OCI-M1 (cell line): ENCODE measurements around the gene GRK1.

Experiments
- DNase-seq: peaks from one replicate; lab custom pipeline; 2025; lab: John Stamatoyannopoulos, UW

Gene GRK1

DNA sequence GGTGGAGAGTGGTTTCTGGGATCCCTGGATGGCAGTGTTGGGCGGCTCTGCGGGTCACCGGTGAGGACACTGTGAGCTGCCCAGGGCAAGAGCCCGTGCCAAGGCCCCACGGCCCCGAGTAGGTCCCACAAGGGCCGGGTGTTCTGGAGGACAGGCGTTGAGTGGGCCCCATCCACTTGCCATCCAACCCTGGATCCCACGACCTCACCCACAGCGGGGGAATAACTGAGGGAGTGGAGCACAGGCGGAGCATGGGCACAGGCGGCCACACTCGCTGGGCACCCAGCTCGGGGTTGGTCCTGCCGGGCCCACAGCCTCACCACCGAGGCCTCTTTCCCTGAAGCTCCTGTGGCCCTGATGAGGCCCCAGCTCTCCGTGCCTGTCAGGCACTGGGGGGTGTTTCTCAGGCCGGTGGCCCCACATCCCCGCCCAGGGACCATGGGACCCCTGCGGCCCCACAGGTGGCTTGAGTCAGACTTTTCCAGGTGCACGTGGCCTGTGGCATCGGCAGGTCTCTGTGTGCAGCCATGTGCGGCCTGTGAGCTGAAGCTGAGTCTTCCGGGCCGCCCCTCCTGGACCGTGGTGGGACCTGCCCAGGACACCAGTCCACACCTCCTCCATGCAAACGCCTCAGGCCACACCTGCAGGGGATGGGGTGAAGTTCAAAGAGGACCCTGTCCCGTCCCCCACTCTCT lies 108.6 kb downstream of the GRK1 start:
- DNase-seq: no peak

DNA sequence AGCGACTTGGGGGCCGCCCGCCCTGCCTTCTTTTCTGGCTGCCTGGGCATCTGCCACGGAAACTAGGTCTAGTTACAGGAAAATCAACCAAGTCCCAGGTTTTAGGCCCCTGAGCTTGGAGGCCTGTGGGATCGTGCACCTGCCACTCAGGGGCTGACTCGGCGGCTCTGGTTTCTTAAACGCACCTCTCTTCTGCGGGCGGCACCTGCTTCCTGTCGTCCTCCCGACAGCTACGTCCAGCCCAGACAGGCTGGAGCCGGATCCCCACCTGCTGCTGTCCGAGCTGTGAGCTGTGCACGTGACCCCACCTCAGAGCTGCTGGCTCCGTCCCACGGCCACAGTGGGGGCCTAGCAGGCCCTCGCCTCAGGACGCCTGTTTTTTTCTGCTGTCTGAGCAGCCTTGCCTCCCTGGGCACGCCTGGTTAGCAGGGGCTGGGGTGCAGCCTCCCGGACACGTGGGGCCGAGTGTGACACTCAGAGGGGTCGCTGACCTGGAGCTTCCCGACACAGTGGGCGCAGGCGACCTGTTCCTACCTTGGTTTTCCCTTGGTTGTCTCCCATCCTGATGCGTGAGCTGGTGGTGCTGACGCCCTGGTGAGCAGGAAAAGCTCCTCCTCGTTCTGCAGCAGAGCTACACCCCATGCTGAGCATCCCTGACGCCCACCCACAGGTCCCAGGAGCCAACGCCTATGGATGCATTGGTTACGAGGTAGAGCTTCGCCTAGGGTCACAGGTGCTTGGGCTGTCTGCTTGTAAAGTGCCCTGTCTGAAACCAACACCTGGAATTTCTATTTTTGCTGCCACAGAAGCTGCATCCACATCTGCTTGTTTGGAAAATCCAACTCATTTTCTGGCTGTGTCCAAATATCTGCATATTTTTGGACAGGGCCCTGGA lies 109.5 kb downstream of the GRK1 start:
- DNase-seq: no peak

DNA sequence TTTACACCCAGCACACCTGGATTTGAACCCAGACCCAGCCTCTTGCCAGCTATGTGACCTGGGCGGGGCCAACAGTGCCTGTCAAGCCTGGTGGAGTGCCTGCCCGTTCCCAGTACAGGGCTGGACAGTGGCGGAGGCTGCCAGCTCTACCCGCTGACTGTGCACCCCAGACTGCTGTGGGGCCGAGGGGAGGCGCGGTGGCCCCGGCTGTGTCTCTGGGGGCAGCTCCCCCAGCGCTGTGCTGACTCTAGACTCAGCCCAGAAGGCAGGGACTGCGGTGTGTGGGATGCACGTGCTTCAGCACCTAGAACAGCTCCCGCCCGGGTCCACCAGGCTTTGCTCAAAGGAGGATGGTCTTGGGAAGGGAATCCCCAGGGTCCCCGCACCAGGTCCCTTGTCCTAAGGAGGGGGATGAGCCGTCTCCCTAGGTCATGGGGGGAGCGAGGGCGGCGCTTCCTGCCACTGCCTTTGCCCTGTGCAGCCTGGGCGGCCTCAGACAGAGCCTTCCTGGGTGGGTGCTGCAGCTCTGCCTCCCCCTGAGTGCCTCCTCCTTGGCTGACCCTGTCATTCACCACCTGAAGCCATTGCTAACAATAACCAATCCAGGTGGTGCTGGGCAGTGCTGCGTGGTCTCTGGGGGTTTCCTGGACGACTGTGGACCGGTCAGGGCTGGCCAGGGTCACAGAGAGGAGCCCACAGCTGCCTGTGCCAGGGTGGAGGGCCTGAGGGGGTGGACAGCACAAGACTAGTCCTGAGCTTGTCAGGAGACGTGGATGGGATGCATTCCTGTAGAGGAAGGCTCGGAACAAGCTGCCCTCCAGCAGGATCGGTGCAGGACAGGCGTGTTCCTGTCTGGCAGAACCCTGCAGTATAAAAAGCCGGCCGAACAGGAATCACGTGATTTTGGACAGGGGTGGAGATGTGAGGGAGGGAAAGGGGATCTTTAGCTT lies 110.6 kb downstream of the GRK1 start:
- DNase-seq: peak; percentile 14

DNA sequence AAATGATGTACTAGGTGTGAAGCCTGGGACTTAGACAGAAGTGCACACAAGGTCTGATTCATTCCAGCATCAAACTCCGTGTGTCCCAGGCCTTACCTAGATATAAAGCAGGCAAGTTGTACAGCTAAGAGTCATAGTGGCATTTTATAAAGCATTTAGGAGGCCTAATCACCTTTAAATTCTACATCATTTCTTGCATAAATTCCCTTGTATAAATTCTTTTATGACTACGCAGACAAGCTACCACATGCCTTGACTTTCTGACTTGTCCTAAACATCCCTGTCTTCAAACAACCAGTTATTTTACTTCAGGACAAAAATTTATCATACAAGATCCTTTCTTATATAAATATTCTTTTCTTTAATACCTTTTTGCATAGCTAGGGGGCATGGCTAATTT lies 114.6 kb downstream of the GRK1 start:
- DNase-seq: no peak

DNA sequence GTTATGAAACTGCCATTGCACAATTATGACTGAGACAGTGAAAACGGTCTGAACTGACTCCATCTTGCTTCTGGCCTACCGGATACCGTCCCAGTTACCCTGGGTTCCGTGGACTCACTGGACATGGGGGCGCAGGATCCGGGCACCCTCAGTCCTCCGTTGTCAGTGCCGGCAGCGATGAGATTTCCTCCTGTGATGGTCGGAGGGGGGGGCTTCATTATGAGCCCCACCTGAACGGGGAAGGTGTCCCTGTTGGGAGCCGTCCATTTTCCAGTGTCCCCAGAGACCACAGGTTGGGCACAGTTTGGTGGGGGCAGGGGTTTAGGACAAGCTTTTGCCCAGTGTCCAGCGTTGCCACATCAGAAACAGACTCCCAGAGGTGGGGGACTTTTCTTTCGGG lies 115.5 kb downstream of the GRK1 start:
- no peak for DNase-seq

DNA sequence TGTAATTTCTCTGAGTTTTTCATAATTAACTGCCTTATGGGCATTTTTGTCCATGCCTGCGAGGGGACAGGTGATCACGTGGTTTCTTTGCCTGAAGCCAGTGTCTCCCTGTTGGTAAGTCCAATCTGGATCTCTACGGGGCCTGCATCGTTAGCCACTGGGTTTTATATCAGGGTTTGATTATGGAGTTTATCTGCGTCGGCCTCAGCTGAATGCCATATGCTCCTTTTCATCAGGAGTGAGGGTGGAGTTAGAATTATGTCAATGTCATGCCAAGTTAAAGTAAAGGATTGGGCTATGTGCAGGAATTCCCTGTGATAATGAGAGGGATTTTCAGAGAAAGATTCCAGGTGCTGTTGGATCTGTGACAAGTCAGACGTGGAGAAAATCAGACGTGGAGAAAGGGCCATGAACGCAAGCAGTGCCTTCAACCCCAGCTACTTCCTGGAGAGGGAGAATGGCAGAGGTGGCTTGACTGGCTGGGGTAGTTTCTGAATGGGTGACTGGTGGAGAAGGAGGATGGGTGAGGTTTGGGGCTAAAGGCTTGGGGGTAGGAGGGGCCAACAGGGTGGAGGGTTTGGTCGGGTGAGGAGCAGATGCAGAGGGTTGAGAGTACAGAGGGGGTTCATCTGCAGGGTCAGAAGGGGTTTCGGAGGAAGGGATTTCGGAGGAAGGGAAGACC lies 116.3 kb downstream of the GRK1 start:
- no peak for DNase-seq

DNA sequence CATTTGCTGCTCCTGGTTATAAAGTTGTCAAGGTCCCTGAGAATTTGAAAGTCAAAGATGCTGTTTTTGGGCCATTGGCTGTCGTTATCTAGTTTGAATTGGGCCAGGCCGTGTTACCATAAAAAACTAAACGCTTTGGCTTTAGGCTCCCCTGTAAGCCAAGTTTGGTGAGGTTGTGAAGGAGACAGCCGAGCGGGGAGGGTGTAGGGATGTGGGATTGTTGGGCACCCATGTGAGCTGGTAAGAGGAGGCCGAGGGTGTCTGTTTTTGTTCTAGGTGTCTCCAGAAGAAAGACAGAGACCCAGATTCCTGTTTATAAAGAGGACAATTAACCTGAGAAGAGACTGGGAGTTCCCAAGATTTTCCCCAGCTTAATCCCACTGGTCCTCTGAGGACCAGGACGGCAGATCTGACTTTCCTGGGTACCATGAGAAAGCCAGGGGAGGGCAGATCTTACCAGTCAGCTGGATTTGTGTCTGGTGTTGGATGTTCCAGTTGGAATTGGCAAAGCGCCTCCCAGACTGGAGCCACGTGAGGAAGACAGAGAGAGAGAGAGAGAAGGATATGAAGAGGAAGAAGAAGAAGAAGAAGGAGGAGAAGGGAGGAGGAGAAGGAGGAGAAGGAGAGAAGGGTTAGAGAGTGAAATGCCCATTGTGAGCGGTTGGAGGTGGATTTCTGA lies 117.1 kb downstream of the GRK1 start:
- no peak for DNase-seq

DNA sequence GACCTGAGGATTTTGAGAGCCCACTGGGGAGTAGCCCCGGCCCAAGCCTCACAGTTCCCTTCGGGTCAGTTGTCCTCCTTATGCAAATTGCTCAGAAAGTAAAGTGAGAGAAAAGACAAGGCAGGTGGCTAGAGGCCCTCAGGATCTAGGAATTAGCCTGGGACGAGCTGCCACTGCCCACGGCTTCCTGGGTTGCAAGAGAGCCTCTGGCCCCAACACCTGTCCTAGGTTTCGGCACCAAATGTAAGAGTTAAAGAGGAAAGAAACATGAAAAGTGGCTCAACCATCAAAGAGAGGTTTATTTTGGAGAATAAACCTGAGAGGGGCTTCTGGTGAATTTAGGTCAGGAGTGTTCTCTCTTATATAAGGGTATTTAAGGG lies 117.6 kb downstream of the GRK1 start:
- no peak for DNase-seq

DNA sequence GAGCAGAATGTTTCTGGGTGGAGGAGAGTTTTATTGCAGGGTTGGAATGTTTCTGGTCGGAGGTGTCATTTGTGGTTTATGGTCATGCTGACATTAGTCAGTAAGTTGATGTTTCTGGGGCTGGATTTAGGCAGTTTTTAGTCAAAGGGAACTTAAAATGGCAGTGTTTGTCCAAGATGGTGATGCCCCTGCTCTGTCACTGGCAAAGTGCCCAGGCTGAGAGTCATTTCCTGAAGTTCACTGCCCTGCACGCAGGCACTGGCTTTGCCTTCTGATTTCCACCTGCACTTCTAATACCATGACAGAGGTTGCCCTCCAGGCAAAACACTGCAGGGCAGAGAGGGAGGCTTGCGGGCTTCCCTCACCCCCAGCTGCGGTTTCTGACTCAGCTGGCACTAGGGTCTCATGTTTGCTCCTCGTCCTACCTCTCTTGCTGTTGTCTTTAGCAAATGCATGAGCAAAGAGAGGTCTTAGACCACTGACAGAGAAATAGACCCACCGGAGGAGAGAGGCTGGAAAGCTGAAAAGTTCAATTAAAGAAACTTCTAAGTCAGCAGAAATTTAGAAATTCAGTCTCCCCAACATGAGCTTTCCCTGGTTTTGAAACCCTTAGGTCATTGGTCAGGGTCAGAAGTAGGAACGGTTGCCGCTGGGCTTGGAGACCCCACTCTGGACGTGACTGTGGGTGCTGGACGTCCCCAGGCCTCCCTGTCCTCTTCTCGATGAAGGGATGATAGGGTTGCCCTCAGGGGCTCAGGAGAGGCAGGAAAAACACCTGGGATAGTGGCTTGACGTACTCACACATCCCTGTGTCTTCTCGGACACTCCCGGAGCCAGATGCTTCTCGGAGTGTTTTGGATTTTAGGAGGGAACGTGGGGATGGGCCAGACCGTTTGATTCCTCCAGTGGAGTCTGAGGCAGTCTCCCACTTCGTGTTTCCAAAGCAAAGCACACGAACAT lies 118.3 kb downstream of the GRK1 start:
- DNase-seq: no peak

DNA sequence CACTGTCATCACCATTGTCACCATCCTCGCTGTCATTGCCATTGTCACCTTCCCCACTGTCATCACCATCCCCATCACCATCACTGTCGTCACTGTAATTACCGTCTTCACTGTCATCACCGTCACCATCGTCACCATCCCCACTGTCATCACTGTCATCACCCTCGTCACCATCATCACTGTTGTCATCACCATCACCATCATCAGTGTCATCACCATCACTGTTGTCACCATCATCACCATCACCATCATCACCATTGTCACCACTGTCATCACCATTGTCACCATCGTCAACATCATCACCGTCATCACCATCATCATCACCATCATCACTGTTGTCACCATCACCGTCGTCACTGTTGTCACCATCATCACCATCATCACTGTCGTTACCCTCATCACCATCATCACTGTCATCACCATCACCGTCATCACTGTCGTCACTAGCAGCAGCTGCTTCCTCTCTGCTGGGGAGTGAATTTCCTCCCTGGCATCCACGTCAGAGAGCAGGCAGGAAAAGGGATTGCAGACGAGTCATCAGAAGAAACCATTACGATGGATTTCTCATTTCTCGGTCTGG lies 119.3 kb downstream of the GRK1 start:
- DNase-seq: no peak
